GM18498 (cell line): Measurements from ENCODE around the gene CLECL1.
"Not testable (repeated sequence)": the region's sequence is repeated elsewhere in the genome, so short reads cannot be mapped to it uniquely, and the experiment has no call there.

Source experiments
- ATAC-seq: cut with Tn5 transposase; IDR thresholded peaks from one replicate; pipeline ENCODE4 v1.9.1; 2021; ENCODE audit warnings: mild to moderate bottlenecking, moderate library complexity; ENCODE audit not compliant: unreplicated experiment

Gene CLECL1

GRCh38 chr12:9752145-9752933 is 19.4 kb upstream of the CLECL1 start:
- ATAC-seq: no peak

GRCh38 chr12:9751204-9752144 is 18.6 kb upstream of the CLECL1 start:
- peak; percentile 49 for ATAC-seq

GRCh38 chr12:9750276-9751203 is 17.6 kb upstream of the CLECL1 start:
- peak; percentile 73 for ATAC-seq

GRCh38 chr12:9749640-9750039 is 16.7 kb upstream of the CLECL1 start:
- no peak for ATAC-seq

- no peak for ATAC-seq
Observed at GRCh38 chr12:9745199-9745598, 12.3 kb upstream of the CLECL1 start.

- ATAC-seq: peak; percentile 41
Observed at GRCh38 chr12:9742661-9743060, 9.8 kb upstream of the CLECL1 start.

GRCh38 chr12:9741726-9742125 is 8.8 kb upstream of the CLECL1 start:
- peak; percentile 77 for ATAC-seq

GRCh38 chr12:9740106-9740750 is 7.3 kb upstream of the CLECL1 start:
- no peak for ATAC-seq

- not testable (repeated sequence) for ATAC-seq
Observed at GRCh38 chr12:9739404-9740105, 6.7 kb upstream of the CLECL1 start.

GRCh38 chr12:9738905-9739304 is 6.0 kb upstream of the CLECL1 start:
- not testable (repeated sequence) for ATAC-seq

- no peak for ATAC-seq
Observed at GRCh38 chr12:9736936-9737705, 4.2 kb upstream of the CLECL1 start.

- no peak for ATAC-seq
Observed at GRCh38 chr12:9735601-9736000, 2.7 kb upstream of the CLECL1 start.

GRCh38 chr12:9731797-9732196 is 1.1 kb downstream of the CLECL1 start:
- ATAC-seq: peak; percentile 38

- no peak for ATAC-seq
Observed at GRCh38 chr12:9731393-9731792, 1.5 kb downstream of the CLECL1 start.

- no peak for ATAC-seq
Observed at GRCh38 chr12:9730591-9730990, 2.3 kb downstream of the CLECL1 start.

GRCh38 chr12:9730011-9730410 is 2.9 kb downstream of the CLECL1 start:
- ATAC-seq: no peak

GRCh38 chr12:9729082-9729481 is 3.8 kb downstream of the CLECL1 start:
- no peak for ATAC-seq

- ATAC-seq: no peak
Observed at GRCh38 chr12:9727813-9728212, 5.1 kb downstream of the CLECL1 start.
